Trophoblast cell (in vitro differentiated cells and primary cell): ENCODE results near the gene SLC2A4RG.

Source experiments
- DNase-seq, 2 donors: peaks; one replicate each; pipeline ENCODE4 v3.0.0-alpha.2; 2016
- H2AFZ ChIP-seq: 2 replicates; pipeline ENCODE4 v1.6.1; 2013; ENCODE audit warnings: low read length, moderate library complexity, mild to moderate bottlenecking; ENCODE audit not compliant: insufficient read depth, poor library complexity
- H2AK5ac ChIP-seq: 2 replicates; pipeline ENCODE4 v1.6.1; 2013; ENCODE audit warnings: mild to moderate bottlenecking, low read length
- H2BK120ac ChIP-seq: 2 replicates; pipeline ENCODE4 v1.6.1; 2013; ENCODE audit warnings: low read length, mild to moderate bottlenecking, moderate library complexity; ENCODE audit not compliant: insufficient read depth, poor library complexity
- H2BK12ac ChIP-seq: 2 replicates; pipeline ENCODE4 v1.6.1; 2013; ENCODE audit warnings: mild to moderate bottlenecking, low read length, moderate library complexity
- H2BK5ac ChIP-seq: 2 replicates; pipeline ENCODE4 v1.6.1; 2013; ENCODE audit warnings: low read length, low read depth, moderate library complexity, mild to moderate bottlenecking; ENCODE audit not compliant: poor library complexity
- H3K14ac ChIP-seq: 2 replicates; pipeline ENCODE4 v1.6.1; 2013; ENCODE audit warnings: mild to moderate bottlenecking, low read length
- H3K18ac ChIP-seq: 2 replicates; pipeline ENCODE4 v1.6.1; 2013; ENCODE audit warnings: mild to moderate bottlenecking, low read length
- H3K23ac ChIP-seq: 2 replicates; pipeline ENCODE4 v1.6.1; 2013; ENCODE audit warnings: low read length
- H3K27ac ChIP-seq: 2 replicates; pipeline ENCODE4 v1.5.1; 2013; ENCODE audit warnings: low read depth, mild to moderate bottlenecking, inconsistent platforms, low read length, moderate library complexity
- H3K27me3 ChIP-seq: 2 replicates; pipeline ENCODE4 v1.6.1; 2013; ENCODE audit warnings: inconsistent platforms, mild to moderate bottlenecking, low read length, moderate library complexity; ENCODE audit not compliant: insufficient read depth
- H3K36me3 ChIP-seq, 2 experiments: 1 replicate in 1 of 2; 2 replicates in 1 of 2; pipeline ENCODE4 v1.6.1; 2013; ENCODE audit warnings: low read length in 2 of 2, mild to moderate bottlenecking in 2 of 2, moderate library complexity in 1 of 2; ENCODE audit not compliant: insufficient read depth in 2 of 2, control insufficient read depth in 1 of 2
- H3K4ac ChIP-seq: 2 replicates; pipeline ENCODE4 v1.6.1; 2013; ENCODE audit warnings: low read depth, mild to moderate bottlenecking, low read length, moderate library complexity
- H3K4me1 ChIP-seq, 2 experiments: 1 replicate in 1 of 2; 2 replicates in 1 of 2; pipeline ENCODE4 v1.6.1; 2013; ENCODE audit warnings: low read length in 2 of 2, mild to moderate bottlenecking in 2 of 2, moderate library complexity in 1 of 2; ENCODE audit not compliant: insufficient read depth in 2 of 2, control insufficient read depth in 1 of 2
- H3K4me2 ChIP-seq: 2 replicates; pipeline ENCODE4 v1.6.1; 2013; ENCODE audit warnings: inconsistent platforms, mild to moderate bottlenecking, low read length, moderate library complexity
- H3K4me3 ChIP-seq: 2 replicates; pipeline ENCODE4 v1.5.1; 2013; ENCODE audit warnings: mild to moderate bottlenecking, low read depth, low read length, inconsistent platforms
- H3K79me1 ChIP-seq: one replicate; pipeline ENCODE4 v1.6.1; 2013; ENCODE audit warnings: low read length
- H3K79me2 ChIP-seq: 2 replicates; pipeline ENCODE4 v1.6.1; 2013; ENCODE audit warnings: low read length, mild to moderate bottlenecking; ENCODE audit not compliant: control insufficient read depth, insufficient read depth, poor library complexity
- H3K9ac ChIP-seq: 2 replicates; pipeline ENCODE4 v1.6.1; 2013; ENCODE audit warnings: mild to moderate bottlenecking, low read length
- H3K9me3 ChIP-seq: 2 replicates; pipeline ENCODE4 v1.6.1; 2013; ENCODE audit warnings: low read depth, mild to moderate bottlenecking, control low read depth, inconsistent platforms, low read length; ENCODE audit not compliant: insufficient read depth
- H4K12ac ChIP-seq: 2 replicates; pipeline ENCODE4 v1.6.1; 2013; ENCODE audit warnings: low read depth, mild to moderate bottlenecking, low read length, moderate library complexity
- H4K8ac ChIP-seq: 2 replicates; pipeline ENCODE4 v1.6.1; 2013; ENCODE audit warnings: low read depth, mild to moderate bottlenecking, low read length, moderate library complexity
- H4K91ac ChIP-seq: one replicate; pipeline ENCODE4 v1.6.1; 2013; ENCODE audit warnings: low read depth, mild to moderate bottlenecking, low read length, moderate library complexity
- WGBS: extraction: QIAGEN DNeasy Blood & Tissue Kit; methylation state at CpG from one replicate; pipeline ENCODE4 v1.1.7; 2013; ENCODE audit warnings: missing lambda C conversion rate; ENCODE audit not compliant: insufficient read length, insufficient coverage; ENCODE audit errors: extremely low coverage; 5-methylcytosine and 5-hydroxymethylcytosine counted together

SLC2A4RG gene

DNA sequence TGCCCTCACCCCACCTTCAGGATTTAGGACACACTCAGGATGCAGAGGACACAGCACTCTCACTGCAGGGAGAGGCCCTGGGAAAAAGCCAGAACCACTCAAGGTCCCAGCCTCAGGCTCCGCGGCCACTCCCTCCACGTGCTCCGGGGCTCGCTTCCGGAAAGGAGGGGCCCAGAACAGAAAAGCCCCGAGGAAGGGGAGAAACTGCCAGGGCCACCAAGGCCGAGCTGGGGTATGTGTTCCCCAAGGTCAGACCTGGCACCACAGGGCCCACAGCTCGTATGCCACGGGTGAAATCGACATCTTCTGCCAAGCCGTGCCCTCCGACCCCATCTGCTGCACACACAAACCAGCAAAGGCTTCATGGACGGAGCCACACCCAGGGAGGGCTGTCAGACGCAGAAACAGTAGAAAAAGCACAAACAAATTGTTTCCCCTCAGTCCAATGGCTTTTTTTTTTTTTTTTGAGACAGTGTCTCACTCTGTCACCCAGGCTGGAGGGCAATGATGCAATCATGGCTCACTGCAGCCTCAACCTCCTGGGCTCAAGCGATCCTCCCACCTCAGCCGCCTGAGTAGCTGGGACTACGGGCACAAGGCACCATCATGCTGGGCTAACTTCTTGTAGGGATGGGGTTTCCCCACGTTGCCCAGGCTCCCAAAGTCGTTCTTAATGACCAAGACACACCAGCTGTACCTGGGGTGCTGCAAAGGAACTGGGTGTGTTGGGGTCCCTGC lies 33.4 kb downstream of the SLC2A4RG start:
- no peaks in the 10 kb centered on the region for H3K79me2 ChIP-seq
- no peak overlapping the region for H3K4ac ChIP-seq
- peaks cover 7% of the 10 kb centered on the region for H3K9me3 ChIP-seq
- H3K4me3 ChIP-seq: no peak overlapping the region
- no peak overlapping the region for H2BK5ac ChIP-seq
- H3K27ac ChIP-seq: no peak overlapping the region
- no peak overlapping the region for H2AFZ ChIP-seq
- H3K18ac ChIP-seq: no peak overlapping the region
- H3K4me1 ChIP-seq: peaks cover 4 to 5% of the 10 kb centered on the region in 2 experiments
- no peak overlapping the region for H2BK120ac ChIP-seq
- H3K27me3 ChIP-seq: no peaks in the 10 kb centered on the region
- peak in 1 of 2 donors; percentile 38 for DNase-seq
- H2BK12ac ChIP-seq: no peak overlapping the region
- no CpG with 5 or more reads among the region's 20 CpGs for WGBS
- H3K36me3 ChIP-seq: peaks cover 14 to 17% of the 10 kb centered on the region in 2 experiments
- no peak overlapping the region for H3K4me2 ChIP-seq
- no peak overlapping the region for H3K9ac ChIP-seq
- H2AK5ac ChIP-seq: no peak overlapping the region
- H3K79me1 ChIP-seq: no peaks in the 10 kb centered on the region
- no peak overlapping the region for H4K8ac ChIP-seq
- no peak overlapping the region for H4K12ac ChIP-seq
- no peak overlapping the region for H3K23ac ChIP-seq
- H3K14ac ChIP-seq: no peak overlapping the region
- H4K91ac ChIP-seq: no peak overlapping the region

DNA sequence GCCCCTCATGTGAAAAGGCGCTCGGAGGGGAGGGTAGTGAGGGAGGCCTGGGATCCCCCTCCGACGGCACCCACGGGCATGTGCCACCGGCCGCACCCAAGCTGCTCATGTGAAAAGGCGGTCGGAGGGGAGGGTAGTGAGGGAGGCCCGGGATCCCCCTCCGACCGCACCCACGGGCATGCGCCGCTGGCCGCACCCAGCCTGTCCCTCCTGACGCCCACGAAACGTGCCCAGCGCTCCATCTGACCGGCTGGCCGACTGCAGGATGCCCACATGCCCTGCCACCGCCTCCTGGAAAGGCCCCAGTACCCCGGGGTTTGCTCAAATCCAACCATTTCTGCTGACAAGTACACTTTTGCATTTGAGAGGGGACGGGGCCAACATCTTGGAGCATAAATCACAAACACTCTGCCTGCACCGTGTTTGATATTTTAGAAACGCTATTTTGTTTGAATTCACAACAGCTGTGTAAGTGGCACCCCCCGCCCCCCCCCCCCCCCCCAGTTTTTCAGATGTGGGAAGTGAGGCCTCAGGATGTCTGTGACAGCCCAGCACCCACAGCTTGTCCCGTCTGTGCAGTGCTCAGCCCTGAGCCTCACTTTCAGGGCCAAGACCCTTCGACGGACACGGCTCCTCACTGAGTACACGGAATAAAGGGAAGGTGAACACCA lies 34.1 kb downstream of the SLC2A4RG start:
- H4K91ac ChIP-seq: no peak overlapping the region
- no peak overlapping the region for H2AFZ ChIP-seq
- no peak overlapping the region for H2BK5ac ChIP-seq
- no peak overlapping the region for H3K18ac ChIP-seq
- WGBS: no CpG with 5 or more reads among the region's 33 CpGs
- no peak for DNase-seq
- H3K79me1 ChIP-seq: no peaks in the 10 kb centered on the region
- no peak overlapping the region for H3K27ac ChIP-seq
- no peak overlapping the region for H3K4me2 ChIP-seq
- H3K4me3 ChIP-seq: no peak overlapping the region
- no peaks in the 10 kb centered on the region for H3K27me3 ChIP-seq
- peaks cover 4 to 5% of the 10 kb centered on the region in 2 experiments for H3K4me1 ChIP-seq
- no peak overlapping the region for H3K9ac ChIP-seq
- peaks cover 7% of the 10 kb centered on the region for H3K9me3 ChIP-seq
- no peak overlapping the region for H3K14ac ChIP-seq
- H3K23ac ChIP-seq: no peak overlapping the region
- H3K4ac ChIP-seq: peak overlapping the region; percentile 43
- H4K12ac ChIP-seq: no peak overlapping the region
- no peaks in the 10 kb centered on the region for H3K79me2 ChIP-seq
- no peak overlapping the region for H2BK120ac ChIP-seq
- no peak overlapping the region for H4K8ac ChIP-seq
- H2BK12ac ChIP-seq: no peak overlapping the region
- peaks cover 14 to 17% of the 10 kb centered on the region in 2 experiments for H3K36me3 ChIP-seq
- H2AK5ac ChIP-seq: no peak overlapping the region

DNA sequence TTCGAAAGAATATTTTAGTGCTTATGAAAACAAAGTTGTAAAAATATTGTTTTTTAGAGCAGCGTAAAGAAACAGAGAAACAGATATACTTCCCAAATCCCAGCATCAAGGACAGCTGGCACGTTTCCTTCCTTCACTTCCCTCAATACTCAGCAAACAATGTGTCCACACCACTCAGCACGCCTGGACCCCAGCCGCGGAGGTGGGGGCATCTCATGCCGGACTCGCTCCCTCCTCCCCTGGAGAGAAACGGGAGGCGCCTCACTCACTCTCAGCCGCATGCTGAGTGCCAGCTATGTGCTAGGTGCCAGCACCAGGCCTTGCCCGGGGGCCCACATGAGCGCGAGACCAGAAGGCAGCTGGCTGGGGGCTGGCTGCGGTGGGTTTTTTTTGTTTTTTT lies 34.7 kb downstream of the SLC2A4RG start:
- no peak overlapping the region for H2BK120ac ChIP-seq
- no CpG with 5 or more reads among the region's 15 CpGs for WGBS

GRCh38 chr20:63775096-63775978 lies 35.8 kb downstream of the SLC2A4RG start:
- H3K9ac ChIP-seq: no peak overlapping the region

More for the DNA sequence above, 34.7 kb downstream of the SLC2A4RG start:
- H3K9me3 ChIP-seq: peaks cover 7% of the 10 kb centered on the region
- H4K12ac ChIP-seq: no peak overlapping the region
- H3K27me3 ChIP-seq: no peaks in the 10 kb centered on the region
- H4K8ac ChIP-seq: no peak overlapping the region
- no peak for DNase-seq
- peaks cover 4 to 5% of the 10 kb centered on the region in 2 experiments for H3K4me1 ChIP-seq
- no peak overlapping the region for H2AFZ ChIP-seq
- no peak overlapping the region for H2AK5ac ChIP-seq
- H3K79me2 ChIP-seq: no peaks in the 10 kb centered on the region
- H3K9ac ChIP-seq: no peak overlapping the region
- peaks cover 10 to 13% of the 10 kb centered on the region in 2 experiments for H3K36me3 ChIP-seq
- no peak overlapping the region for H3K4me2 ChIP-seq
- no peak overlapping the region for H3K4me3 ChIP-seq
- H3K79me1 ChIP-seq: no peaks in the 10 kb centered on the region
- no peak overlapping the region for H2BK12ac ChIP-seq
- no peak overlapping the region for H3K4ac ChIP-seq
- no peak overlapping the region for H3K23ac ChIP-seq
- H2BK5ac ChIP-seq: no peak overlapping the region
- no peak overlapping the region for H3K18ac ChIP-seq
- H4K91ac ChIP-seq: no peak overlapping the region
- H3K27ac ChIP-seq: no peak overlapping the region
- H3K14ac ChIP-seq: no peak overlapping the region

More at GRCh38 chr20:63775096-63775978, 35.8 kb downstream of the SLC2A4RG start:
- Histone ChIP-seq H3K4me2 (peak overlapping the region; percentile 62), H3K9me3 (peaks cover 7% of the 10 kb centered on the region), H3K4ac (no peak overlapping the region), H3K79me2 (no peaks in the 10 kb centered on the region), H2BK5ac (no peak overlapping the region), H3K23ac (no peak overlapping the region), H3K4me3 (no peak overlapping the region), H3K27me3 (no peaks in the 10 kb centered on the region), H3K18ac (no peak overlapping the region), H3K14ac (no peak overlapping the region), H4K91ac (no peak overlapping the region), H3K36me3 (peaks cover 2 to 5% of the 10 kb centered on the region in 2 experiments), H2BK12ac (no peak overlapping the region), H4K12ac (no peak overlapping the region), H2AK5ac (no peak overlapping the region), H3K79me1 (no peaks in the 10 kb centered on the region), H4K8ac (no peak overlapping the region), H3K27ac (no peak overlapping the region), H2BK120ac (no peak overlapping the region), H3K4me1 (peaks cover 4 to 5% of the 10 kb centered on the region in 2 experiments), H2AFZ (no peak overlapping the region)
- no CpG with 5 or more reads among the region's 67 CpGs for whole genome bisulfite sequencing
- peak in 1 of 2 donors; percentile 44 for DNase-seq
